ENCODE measurements around the gene MRPL48.
"Not testable (repeated sequence)": the region's sequence is repeated elsewhere in the genome, so short reads cannot be mapped to it uniquely, and the experiment has no call there.

Gene MRPL48

DNA sequence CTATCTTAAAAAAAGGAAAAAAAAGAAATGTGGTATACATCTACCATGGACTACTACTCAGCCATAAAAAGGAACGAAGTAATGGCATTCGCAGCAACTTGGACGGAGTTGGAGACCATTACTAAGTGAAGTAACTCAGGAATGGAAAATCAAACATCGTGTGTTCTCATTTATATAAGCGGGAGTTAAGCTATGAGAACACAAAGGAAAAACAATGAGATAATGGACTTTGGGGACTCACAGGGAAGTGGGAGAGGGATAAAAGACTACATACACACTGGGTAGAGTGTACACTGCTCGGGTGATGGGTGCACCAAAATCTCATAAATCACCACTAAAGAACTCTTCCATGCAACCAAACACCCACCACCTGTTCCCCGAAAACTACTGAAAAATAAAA lies 38.6 kb upstream of the MRPL48 start:
- Histone ChIP-seq H3K27ac (no peak overlapping the region), H3K36me3 (replicated peaks) (peaks cover 3% of the 10 kb centered on the region), H3K4me3 (ENCODE audit: low read depth, low read length) (no peak overlapping the region), H3K27me3 (replicated peaks) (no peaks in the 10 kb centered on the region)
- TF ChIP-seq, protein P1, sequence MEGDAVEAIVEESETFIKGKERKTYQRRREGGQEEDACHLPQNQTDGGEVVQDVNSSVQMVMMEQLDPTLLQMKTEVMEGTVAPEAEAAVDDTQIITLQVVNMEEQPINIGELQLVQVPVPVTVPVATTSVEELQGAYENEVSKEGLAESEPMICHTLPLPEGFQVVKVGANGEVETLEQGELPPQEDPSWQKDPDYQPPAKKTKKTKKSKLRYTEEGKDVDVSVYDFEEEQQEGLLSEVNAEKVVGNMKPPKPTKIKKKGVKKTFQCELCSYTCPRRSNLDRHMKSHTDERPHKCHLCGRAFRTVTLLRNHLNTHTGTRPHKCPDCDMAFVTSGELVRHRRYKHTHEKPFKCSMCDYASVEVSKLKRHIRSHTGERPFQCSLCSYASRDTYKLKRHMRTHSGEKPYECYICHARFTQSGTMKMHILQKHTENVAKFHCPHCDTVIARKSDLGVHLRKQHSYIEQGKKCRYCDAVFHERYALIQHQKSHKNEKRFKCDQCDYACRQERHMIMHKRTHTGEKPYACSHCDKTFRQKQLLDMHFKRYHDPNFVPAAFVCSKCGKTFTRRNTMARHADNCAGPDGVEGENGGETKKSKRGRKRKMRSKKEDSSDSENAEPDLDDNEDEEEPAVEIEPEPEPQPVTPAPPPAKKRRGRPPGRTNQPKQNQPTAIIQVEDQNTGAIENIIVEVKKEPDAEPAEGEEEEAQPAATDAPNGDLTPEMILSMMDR (IDR thresholded peaks at IDR 0.05; ENCODE audit: low read depth, low read length, missing control alignments), result no peak
- in situ Hi-C loops (cut with HindIII; ENCODE audit: low pct_ligation_motif_present, low sequenced_read_pairs), result no loop called here
- DNase-seq, result no peak

DNA sequence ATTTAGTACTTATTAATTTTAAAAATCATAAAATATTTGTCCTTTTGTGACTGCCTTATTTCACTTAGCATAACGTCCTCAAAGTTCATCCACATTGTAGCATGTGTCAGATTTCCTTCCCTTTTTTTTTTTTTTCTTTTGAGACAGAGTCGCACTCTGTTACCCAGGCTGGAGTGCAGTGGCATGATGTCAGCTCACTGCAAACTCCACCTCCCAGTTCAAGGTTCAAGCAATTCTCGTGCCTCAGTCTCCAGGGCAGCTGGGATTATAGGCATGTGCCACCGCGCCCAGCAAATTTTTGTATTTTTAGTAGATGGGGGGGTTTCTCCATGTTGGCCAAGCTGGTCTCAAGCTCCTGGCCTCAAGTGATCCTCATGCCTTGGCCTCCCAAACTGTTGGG lies 37.4 kb upstream of the MRPL48 start:
- H3K4me3 ChIP-seq (ENCODE audit: low read depth, low read length), result no peak overlapping the region
- no peak overlapping the region for H3K27ac ChIP-seq
- peaks cover 3% of the 10 kb centered on the region for H3K36me3 ChIP-seq (replicated peaks)
- H3K27me3 ChIP-seq (replicated peaks), result no peaks in the 10 kb centered on the region
- in situ Hi-C loops (cut with HindIII; ENCODE audit: low pct_ligation_motif_present, low sequenced_read_pairs), result no loop called here
- TF ChIP-seq, protein P1 (IDR thresholded peaks at IDR 0.05; ENCODE audit: low read depth, low read length, missing control alignments), result no peak
- no peak for DNase-seq

DNA sequence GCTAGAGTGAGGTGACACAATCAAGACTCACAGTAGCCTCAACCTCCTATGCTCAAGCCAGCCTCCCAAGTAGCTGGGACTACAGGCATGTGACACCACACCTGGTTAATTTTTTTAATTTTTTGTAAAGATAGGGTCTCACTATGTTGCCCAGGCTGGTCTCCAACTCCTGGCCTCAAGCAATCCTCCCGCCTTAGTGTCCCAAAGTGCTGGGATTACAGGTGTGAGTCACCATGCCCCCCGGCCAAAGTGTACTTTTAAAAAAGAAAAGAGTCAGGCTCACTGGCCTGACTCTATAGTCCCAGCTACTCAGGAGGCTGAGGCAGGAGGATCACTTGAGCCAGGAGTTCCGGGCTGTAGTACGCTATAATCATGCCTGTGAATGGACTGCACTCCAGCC lies 36.8 kb upstream of the MRPL48 start:
- H3K36me3 ChIP-seq (replicated peaks); in situ Hi-C loops (cut with HindIII; ENCODE audit: low pct_ligation_motif_present, low sequenced_read_pairs); DNase-seq; H3K27ac ChIP-seq; H3K4me3 ChIP-seq (ENCODE audit: low read depth, low read length); H3K27me3 ChIP-seq (replicated peaks): not testable (repeated sequence)

DNA sequence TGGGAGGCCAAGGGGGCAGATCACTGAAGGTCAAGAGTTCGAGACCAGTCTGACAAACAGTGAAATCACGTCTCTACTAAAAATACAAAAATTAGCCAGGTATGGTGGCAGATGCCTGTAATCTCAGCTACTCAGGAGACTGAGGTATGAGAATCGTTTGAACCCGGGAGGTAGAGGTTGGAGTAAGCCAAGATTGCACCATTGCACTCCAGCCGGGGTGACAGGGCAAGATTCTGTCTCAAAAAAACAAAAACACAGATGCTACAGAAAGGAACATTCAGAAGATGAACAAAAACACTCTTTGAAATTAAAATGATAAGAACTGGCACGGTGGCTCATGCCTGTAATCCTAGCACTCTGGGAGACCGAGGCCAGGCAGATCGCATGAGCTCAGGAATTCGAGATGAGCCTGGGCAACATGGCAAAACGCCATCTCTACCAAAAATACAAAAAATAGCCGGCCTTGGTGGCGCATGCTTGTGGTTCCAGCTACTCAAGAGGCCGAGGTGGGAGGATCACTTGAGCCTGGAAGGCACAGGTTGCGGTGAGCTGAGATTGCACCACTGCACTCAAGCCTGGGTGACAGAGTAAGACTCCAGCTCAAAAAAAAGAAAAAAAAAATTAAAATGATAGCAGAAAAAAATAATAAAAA lies 35.3 kb upstream of the MRPL48 start:
- no peak overlapping the region for H3K4me3 ChIP-seq (ENCODE audit: low read depth, low read length)
- H3K36me3 ChIP-seq (replicated peaks), result peaks cover 3% of the 10 kb centered on the region
- no peaks in the 10 kb centered on the region for H3K27me3 ChIP-seq (replicated peaks)
- in situ Hi-C loops (cut with HindIII; ENCODE audit: low pct_ligation_motif_present, low sequenced_read_pairs), result no loop called here
- TF ChIP-seq, protein P1 (IDR thresholded peaks at IDR 0.05; ENCODE audit: low read depth, low read length, missing control alignments), result no peak
- no peak for DNase-seq
- no peak overlapping the region for H3K27ac ChIP-seq

DNA sequence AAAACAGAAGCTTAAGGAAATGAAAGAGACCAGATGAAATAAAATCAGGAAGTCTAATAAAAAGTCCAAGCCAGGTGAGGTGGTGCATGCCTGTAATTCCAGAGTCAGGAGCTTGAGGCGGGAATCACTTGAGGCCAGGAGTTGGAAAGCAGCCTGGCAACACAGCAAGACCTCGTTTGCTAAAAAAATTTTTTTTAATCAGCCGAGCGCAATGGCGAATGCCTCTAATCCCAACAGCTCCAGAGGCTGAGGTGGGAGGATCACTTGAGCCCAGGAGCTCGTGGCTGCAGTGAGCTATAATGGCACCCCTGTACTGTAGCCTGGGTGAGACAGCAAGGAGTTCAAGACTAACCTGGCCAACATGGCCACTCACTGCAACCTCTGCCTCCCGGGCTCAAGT lies 34.8 kb upstream of the MRPL48 start:
- TF ChIP-seq, protein P1 (IDR thresholded peaks at IDR 0.05; ENCODE audit: low read depth, low read length, missing control alignments), result no peak
- no peak overlapping the region for H3K27ac ChIP-seq
- H3K27me3 ChIP-seq (replicated peaks), result no peaks in the 10 kb centered on the region
- no peak for DNase-seq
- no peak overlapping the region for H3K4me3 ChIP-seq (ENCODE audit: low read depth, low read length)
- in situ Hi-C loops (cut with HindIII; ENCODE audit: low pct_ligation_motif_present, low sequenced_read_pairs), result no loop called here
- peaks cover 3% of the 10 kb centered on the region for H3K36me3 ChIP-seq (replicated peaks)

DNA sequence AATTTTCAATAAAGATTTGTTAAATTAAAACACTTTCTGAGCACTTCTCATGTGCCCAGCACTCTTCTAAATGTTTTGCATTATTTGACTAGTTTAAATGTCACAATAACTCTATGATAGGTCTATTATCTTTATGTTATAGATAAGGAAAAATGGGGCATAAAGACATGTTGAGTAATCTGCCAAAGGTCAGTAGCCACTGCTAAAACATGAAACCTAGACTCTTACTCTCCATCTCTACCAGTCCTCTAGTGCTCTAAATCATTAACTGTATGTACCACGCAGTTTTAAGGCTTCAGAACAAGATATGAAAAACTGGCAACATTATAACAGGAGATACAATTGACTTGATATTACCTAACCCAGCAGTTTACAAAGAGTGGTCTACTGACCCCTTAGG lies 33.7 kb upstream of the MRPL48 start:
- no peak for DNase-seq
- TF ChIP-seq, protein P1 (IDR thresholded peaks at IDR 0.05; ENCODE audit: low read depth, low read length, missing control alignments), result no peak
- in situ Hi-C loops (cut with HindIII; ENCODE audit: low pct_ligation_motif_present, low sequenced_read_pairs), result no loop called here
- H3K36me3 ChIP-seq (replicated peaks), result peaks cover 3% of the 10 kb centered on the region
- no peak overlapping the region for H3K4me3 ChIP-seq (ENCODE audit: low read depth, low read length)
- H3K27me3 ChIP-seq (replicated peaks), result no peaks in the 10 kb centered on the region
- no peak overlapping the region for H3K27ac ChIP-seq

Measured in brain microvascular endothelial cell (primary cell).